HEK293T (cell line): Measurements from ENCODE around the gene TMCO5A.
A peak's percentile ranks its signal among the peaks of the same experiment; 100 is the strongest.

Experiments
- CTCF ChIA-PET: fragments of 350-600 bp; formaldehyde crosslinking; extraction: SDS; loops from one replicate; lab custom pipeline; 2021; ENCODE audit warnings: antibody characterized with exemption, inconsistent platforms; lab: Yijun Ruan, JAX
- POLR2A ChIA-PET: fragments of 350-600 bp; formaldehyde crosslinking; extraction: SDS; loops from one replicate; lab custom pipeline; 2020; ENCODE audit warnings: antibody characterized with exemption, inconsistent platforms; lab: Yijun Ruan, JAX
- DNase-seq: peaks from one replicate; pipeline ENCODE4 v3.0.0; 2012; ENCODE audit warnings: mixed read lengths; ENCODE audit errors: extremely low spot score
- ARNT ChIP-seq: fragments of 450-650 bp; IDR thresholded peaks from 2 replicates; pipeline ENCODE4 v1.6.1; 2017; ENCODE audit warnings: mild to moderate bottlenecking
- BHLHE40 ChIP-seq: fragments of 450-650 bp; IDR thresholded peaks from 2 replicates; pipeline ENCODE4 v1.6.1; 2016; ENCODE audit warnings: mild to moderate bottlenecking, moderate library complexity, borderline replicate concordance
- CTBP1 ChIP-seq: fragments of 450-650 bp; IDR thresholded peaks from 2 replicates; pipeline ENCODE4 v1.6.1; 2016; ENCODE audit warnings: borderline replicate concordance
- ELF4 ChIP-seq: fragments of 450-650 bp; IDR thresholded peaks from 2 replicates; pipeline ENCODE4 v1.6.1; 2017; ENCODE audit warnings: antibody characterized with exemption
- FOXA1 ChIP-seq: fragments of 450-650 bp; IDR thresholded peaks from 2 replicates; pipeline ENCODE4 v1.6.1; 2016; ENCODE audit warnings: mild to moderate bottlenecking
- FOXK2 ChIP-seq: fragments of 450-650 bp; IDR thresholded peaks from 2 replicates; pipeline ENCODE4 v1.6.1; 2016; ENCODE audit warnings: mild to moderate bottlenecking
- FOXM1 ChIP-seq: fragments of 450-650 bp; IDR thresholded peaks from 2 replicates; pipeline ENCODE4 v1.6.1; 2017; ENCODE audit warnings: mild to moderate bottlenecking, borderline replicate concordance
- HDGF ChIP-seq: fragments of 450-650 bp; IDR thresholded peaks from 2 replicates; pipeline ENCODE4 v1.6.1; 2017; ENCODE audit warnings: antibody characterized with exemption, borderline replicate concordance
- L3MBTL2 ChIP-seq: fragments of 450-650 bp; conservative IDR thresholded peaks from 2 replicates; pipeline ENCODE4 v1.6.1; 2016; ENCODE audit warnings: mild to moderate bottlenecking
- LEF1 ChIP-seq: fragments of 450-650 bp; IDR thresholded peaks from 2 replicates; pipeline ENCODE4 v1.6.1; 2017; ENCODE audit warnings: mild to moderate bottlenecking, borderline replicate concordance
- NFRKB ChIP-seq: fragments of 450-650 bp; IDR thresholded peaks from 2 replicates; pipeline ENCODE4 v1.6.1; 2016; ENCODE audit warnings: mild to moderate bottlenecking, moderate library complexity
- SP1 ChIP-seq: fragments of 450-650 bp; IDR thresholded peaks from 2 replicates; pipeline ENCODE4 v1.6.1; 2017
- SUZ12 ChIP-seq: fragments of 450-650 bp; IDR thresholded peaks from 2 replicates; pipeline ENCODE4 v1.6.1; 2016; ENCODE audit warnings: mild to moderate bottlenecking
- TARDBP ChIP-seq: fragments of 450-650 bp; IDR thresholded peaks from 2 replicates; pipeline ENCODE4 v1.6.1; 2016
- ZNF384 ChIP-seq: fragments of 450-650 bp; IDR thresholded peaks from 2 replicates; pipeline ENCODE4 v1.6.1; 2016
- TF ChIP-seq, protein P1 (sequence below): fragments of 450-650 bp; IDR thresholded peaks from 2 replicates; pipeline ENCODE4 v1.6.1; 2016

The TMCO5A gene

GRCh38 chr15:37934340-37934739, at the start of gene TMCO5A:
TSS of gene TMCO5A (plus strand) at chr15:37934640. CDS start at chr15:37936324, 1,684 bp downstream.
- CTCF ChIA-PET = interaction anchor here (0.6 kb wide), 1 partner anchor 43 kb away, joined by 3 read pairs; no protein-coding TSS in a partner anchor
- TF ChIP-seq ELF4 = no peak
- no peak for TF ChIP-seq LEF1
- no peak for TF ChIP-seq HDGF
- TF ChIP-seq ZNF384 = no peak
- no peak for TF ChIP-seq SP1
- TF ChIP-seq, protein P1, sequence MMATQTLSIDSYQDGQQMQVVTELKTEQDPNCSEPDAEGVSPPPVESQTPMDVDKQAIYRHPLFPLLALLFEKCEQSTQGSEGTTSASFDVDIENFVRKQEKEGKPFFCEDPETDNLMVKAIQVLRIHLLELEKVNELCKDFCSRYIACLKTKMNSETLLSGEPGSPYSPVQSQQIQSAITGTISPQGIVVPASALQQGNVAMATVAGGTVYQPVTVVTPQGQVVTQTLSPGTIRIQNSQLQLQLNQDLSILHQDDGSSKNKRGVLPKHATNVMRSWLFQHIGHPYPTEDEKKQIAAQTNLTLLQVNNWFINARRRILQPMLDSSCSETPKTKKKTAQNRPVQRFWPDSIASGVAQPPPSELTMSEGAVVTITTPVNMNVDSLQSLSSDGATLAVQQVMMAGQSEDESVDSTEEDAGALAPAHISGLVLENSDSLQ = no peak
- TF ChIP-seq TARDBP = no peak
- TF ChIP-seq FOXM1 = no peak
- TF ChIP-seq ARNT = no peak

DNA sequence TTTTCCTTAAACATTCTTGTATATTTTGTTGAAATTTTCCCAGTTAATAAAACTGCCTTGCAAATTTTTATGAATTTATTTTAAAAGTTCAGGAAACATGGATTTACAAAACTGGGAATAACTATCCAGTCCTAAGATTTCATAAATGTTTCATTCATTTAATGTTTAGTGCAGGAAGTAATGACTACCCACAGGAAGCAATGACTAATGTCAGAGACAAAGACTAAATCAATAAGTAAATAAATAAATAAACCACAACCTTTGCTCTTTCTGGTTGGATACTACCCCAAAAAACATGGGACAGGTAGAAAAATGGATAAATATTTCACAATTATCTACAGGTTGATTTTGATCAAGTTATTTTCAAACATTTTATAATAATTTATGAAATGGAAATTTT, 48.8 kb upstream of the TMCO5A start:
- ChIA-PET POLR2A (no interaction called here), CTCF (no interaction called here)
- DNase-seq = no peak
- TF ChIP-seq ZNF384 (no peak), ARNT (no peak), HDGF (no peak), LEF1 (no peak), FOXK2 (no peak), CTBP1 (no peak), L3MBTL2 (no peak), FOXM1 (no peak), BHLHE40 (no peak), SP1 (no peak)
- TF ChIP-seq, protein P1 = no peak

More at GRCh38 chr15:37934340-37934739, at the start of gene TMCO5A:
- POLR2A ChIA-PET = no interaction called here
- no peak for DNase-seq

DNA sequence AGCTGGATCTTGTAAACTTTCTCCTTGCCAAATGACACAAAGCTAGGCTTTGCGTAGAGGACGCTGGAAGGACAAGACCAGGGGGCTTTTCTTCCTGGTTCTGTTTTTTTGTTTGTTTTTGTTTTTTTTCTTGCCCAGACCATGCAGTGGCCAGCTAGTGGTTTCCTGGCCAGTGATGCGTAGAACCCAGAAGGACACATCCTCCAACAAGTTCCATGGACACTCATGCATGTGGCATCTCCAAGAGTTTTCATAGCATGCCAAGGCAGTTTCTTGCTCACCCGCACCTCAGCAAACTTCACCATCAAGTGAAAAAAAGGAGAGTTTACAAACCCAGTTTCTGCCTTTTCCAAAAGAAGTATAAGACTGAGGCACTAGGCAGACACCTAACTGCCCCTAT, 46.1 kb upstream of the TMCO5A start:
- ChIA-PET CTCF (no interaction called here), POLR2A (no interaction called here)
- no peak for DNase-seq

DNA sequence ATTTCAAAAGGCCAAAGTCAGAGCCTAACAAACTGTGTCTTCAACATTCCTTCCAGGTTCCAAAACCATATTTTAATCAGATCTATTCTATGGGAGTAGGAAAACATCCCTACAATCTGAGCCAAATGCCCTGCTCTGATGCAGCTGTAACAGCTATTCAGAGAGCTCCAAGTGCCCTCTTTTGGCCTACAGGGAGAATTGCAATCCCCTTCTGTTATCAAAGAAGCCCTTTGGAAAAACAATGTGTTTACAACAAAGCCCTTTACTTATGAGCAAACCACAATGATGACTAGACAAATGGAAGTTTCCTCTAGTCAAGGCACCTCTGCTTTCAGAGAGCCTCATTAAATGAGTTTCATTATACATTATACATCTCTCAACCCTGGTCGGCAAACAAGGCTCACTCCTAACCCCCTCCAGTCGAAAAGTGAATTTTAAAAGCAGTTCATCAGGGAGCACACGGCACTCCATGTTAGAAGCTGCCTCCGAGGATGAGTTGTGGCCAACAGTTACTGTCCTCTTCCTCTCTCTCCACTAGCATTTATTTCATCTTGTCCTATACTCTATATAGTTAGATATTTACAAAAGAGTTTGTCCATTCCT, 42.6 kb upstream of the TMCO5A start:
- TF ChIP-seq FOXM1 (no peak), ELF4 (no peak), FOXK2 (no peak), LEF1 (no peak), FOXA1 (no peak)
- POLR2A ChIA-PET = no interaction called here
- peak; percentile 39 for DNase-seq
- CTCF ChIA-PET = interaction anchor here (0.6 to 1.7 kb wide), 8 partner anchors 9 to 1016 kb away, joined by 3 to 7 read pairs (median 3); partner anchors contain the start of gene TMCO5A

More for the DNA sequence above, 46.1 kb upstream of the TMCO5A start:
- TF ChIP-seq CTBP1 = no peak
- no peak for TF ChIP-seq SUZ12
- TF ChIP-seq HDGF = no peak
- no peak for TF ChIP-seq BHLHE40
- no peak for TF ChIP-seq L3MBTL2
- no peak for TF ChIP-seq ELF4
- TF ChIP-seq LEF1 = no peak
- TF ChIP-seq ARNT = no peak
- no peak for TF ChIP-seq FOXK2

DNA sequence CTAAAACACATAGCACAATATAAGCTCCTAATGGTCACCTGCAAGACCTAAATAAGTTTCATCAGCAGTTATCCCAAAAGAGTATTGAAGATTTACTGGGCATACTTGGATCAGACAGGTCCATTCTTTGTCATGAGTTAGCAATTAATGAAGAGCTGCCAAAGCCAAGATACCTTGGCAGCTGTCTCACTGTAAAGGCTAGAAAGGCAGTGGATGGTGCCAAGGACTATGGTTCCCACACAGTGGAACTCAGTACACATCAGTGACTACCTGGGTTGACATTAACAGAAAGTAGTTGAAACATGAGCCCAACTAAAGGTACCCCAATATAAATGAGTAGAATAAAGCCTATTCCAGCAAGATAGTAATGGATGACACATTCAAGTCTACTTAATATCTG, 41.1 kb upstream of the TMCO5A start:
- ChIA-PET POLR2A (no interaction called here), CTCF (no interaction called here)
- TF ChIP-seq FOXK2 (no peak), L3MBTL2 (no peak), FOXA1 (no peak), FOXM1 (no peak), TARDBP (no peak), ARNT (no peak)
- no peak for DNase-seq

- POLR2A ChIA-PET = no interaction called here
- no peak for DNase-seq
- CTCF ChIA-PET = no interaction called here
- TF ChIP-seq, protein P1 = no peak
- no peak for TF ChIP-seq NFRKB
- no peak for TF ChIP-seq ARNT
- no peak for TF ChIP-seq SUZ12
- TF ChIP-seq L3MBTL2 = no peak
- no peak for TF ChIP-seq CTBP1
- TF ChIP-seq LEF1 = no peak
- TF ChIP-seq HDGF = no peak
- no peak for TF ChIP-seq ELF4
- TF ChIP-seq FOXM1 = no peak
- no peak for TF ChIP-seq TARDBP
- no peak for TF ChIP-seq ZNF384
- no peak for TF ChIP-seq FOXA1
- TF ChIP-seq SP1 = no peak
Observed at GRCh38 chr15:37898362-37898761, 36.1 kb upstream of the TMCO5A start.
